CD4-positive, alpha-beta T cell treated with Interleukin-15 for 4 hours (primary cell): ENCODE measurements around the gene EFCAB10.

Experiments
- DNase-seq: peaks from one replicate; pipeline ENCODE4 v3.0.0-alpha.2; 2020; ENCODE audit warnings: low spot score

EFCAB10 gene

GRCh38 chr7:105596866-105597265 is 15.6 kb upstream of the EFCAB10 start:
- no peak for DNase-seq

DNA sequence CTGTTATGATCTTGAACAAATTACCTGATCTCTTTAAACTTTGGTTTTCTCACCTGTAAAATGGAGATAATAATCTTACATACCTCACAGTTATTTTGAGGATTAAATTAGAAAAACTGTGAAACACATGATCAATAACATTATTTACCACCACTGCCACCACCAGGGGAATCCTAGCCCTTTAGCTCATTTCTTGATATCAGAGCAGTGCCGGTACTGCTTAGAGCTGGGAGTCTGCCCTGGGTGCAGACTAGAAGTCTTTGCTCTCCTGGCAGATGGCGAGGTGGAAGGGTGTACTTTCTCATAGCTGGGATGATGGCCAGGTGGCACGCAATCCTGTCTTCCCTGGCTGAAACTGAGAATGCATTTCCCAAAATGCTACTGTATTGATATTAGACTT is 12.7 kb upstream of the EFCAB10 start:
- DNase-seq = no peak

- no peak for DNase-seq
Measured at GRCh38 chr7:105591522-105591921, 10.2 kb upstream of the EFCAB10 start.

DNA sequence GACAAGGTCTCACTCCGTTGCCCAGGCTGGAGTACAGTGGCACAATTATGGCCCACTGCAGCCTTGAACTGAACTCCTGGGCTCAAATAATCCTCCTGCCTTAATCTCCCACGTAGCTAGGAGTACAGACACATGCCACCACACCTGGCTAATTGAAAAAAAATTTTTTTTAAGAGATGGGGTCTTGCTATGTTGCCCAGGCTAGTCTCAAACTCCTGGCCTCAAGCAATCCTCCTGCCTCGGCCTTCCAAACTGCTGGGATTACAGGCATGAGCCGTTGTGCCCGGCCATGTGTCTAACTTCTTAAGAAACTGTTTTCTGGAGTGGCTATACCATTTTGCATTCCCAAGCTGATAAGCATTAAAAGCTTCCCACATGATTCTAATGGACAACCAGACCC is 9.5 kb upstream of the EFCAB10 start:
- no peak for DNase-seq

DNA sequence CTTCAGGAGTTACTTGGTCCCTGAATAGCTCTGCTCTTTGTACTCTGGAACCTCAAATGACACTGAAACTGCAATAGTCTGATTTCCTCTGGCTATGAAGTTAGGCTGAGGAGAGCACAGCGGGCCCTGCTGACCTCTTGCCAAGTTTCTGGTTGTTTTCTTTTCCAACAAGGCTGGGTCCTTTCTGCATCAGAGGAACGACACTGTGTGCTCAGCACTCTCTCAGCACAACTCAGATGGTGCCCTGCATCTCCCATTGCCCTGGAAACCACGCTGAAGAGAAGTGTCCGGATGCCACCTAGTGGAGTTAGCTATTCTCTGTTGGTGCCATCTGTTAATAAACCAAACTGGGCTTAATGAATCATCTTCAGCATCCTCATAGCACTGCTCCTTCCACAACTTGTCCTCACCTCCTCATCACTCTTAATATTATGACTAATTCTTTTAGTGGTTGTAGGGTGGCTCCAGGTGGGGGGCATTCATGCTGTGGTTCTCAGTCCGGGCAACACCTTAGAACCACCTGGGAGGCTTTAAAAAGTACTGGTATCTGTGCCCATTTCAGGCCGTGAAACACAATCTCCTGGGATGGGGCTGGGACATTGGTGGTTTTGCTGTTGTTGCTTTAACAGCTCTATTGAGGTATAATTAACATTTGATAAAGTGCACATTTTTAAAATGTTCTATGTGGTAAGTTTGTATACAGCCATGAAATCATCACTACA is 8.2 kb upstream of the EFCAB10 start:
- DNase-seq = peak; percentile 57

DNA sequence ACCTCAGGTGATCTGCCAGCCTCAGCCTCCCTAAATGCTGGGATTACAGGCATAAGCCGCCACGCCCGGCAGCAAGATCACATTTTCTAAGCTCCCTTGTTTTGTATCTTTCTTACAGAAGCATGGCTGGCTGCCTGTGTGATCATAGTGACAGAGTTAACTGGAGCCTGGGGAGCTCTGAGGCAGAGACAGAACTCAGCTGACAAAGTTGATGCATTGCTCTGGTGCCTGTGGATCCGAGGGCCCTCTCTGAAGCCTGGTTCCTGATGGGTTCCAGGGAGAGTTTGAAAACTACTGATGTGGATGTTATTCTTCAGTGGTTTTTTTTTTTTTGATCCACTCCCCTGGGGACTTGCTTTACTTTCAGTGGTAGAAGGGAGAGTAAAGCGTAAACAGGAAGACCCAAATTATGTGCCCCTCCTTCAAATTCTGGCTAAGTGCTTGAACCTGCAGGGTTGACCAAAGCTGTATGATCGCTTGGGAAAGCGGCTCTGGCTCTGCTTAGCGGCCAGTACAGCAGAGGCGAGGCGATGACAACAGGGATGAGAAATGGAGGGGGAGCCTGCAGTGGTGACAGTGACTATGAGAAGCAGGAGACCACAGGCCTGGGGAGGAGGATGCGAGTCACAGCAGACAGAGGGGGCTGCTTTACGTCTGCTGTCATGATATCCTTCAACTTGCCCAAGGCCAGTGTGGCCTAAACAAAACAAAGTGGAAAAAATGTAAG is 6.8 kb upstream of the EFCAB10 start:
- no peak for DNase-seq

GRCh38 chr7:105585850-105586500 is 4.7 kb upstream of the EFCAB10 start:
- DNase-seq = no peak

DNA sequence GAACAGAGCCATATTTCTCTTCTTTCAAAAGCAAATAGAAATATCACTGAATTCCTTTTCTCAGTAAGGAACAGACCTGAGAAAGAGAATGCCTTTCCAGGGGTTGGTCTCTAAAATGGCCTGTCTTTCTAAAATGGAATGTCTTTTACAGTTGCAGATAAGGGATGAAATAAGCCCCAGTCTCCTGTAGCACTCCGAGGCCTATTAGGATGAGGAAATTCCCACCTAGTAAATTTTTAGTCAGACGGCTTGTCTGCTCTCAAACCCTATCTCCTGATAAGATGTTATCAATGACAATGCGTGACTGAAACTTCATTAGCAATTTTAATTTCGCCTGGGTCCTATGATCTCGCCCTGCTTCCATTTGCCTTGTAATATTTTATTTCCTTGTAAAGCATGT is 2.9 kb upstream of the EFCAB10 start:
- DNase-seq = no peak

- no peak for DNase-seq
Measured at GRCh38 chr7:105583061-105583460, 1.8 kb upstream of the EFCAB10 start.

GRCh38 chr7:105580022-105580740 is 1.1 kb downstream of the EFCAB10 start:
- no peak for DNase-seq

GRCh38 chr7:105578496-105578895 is 2.8 kb downstream of the EFCAB10 start:
- no peak for DNase-seq

DNA sequence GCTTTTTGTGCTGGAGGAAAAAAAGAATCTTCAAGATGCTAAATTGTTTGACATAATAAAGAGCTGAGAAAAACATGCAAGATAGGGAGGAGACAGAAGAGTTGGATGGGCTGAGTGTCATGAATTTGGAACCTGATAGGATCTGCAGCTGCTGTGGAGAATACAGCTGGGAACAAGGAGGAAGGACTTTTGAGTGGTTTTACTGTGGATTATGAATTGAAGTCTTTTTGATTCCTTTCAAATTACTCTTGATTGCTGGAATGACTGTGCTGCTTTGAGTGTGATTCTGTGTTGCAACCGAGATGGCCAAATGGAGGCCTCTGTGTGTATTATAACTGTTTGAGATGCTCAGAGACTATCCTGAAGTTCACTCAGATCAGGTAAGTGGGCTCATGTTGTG is 4.0 kb downstream of the EFCAB10 start:
- DNase-seq = no peak

DNA sequence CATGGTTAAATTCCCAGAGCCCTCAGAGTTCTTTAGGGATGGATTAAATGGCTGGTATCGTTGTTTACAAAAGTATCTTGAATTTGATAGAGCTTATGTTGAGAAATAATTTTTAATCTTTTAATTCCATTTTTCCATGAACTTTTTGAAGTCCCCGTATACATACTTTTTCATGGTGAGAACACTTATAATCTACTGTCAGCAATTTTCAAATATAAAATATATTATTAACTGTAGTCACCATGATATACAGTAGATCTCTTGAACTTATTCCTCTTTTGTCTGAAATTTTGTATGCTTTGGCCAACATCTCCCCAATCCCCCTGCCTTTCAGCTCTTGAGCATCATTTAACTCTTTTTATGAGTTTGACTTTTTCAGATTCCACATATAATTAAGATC is 9.4 kb downstream of the EFCAB10 start:
- DNase-seq = no peak

- no peak for DNase-seq
Measured at GRCh38 chr7:105567821-105568220, 13.5 kb downstream of the EFCAB10 start.

DNA sequence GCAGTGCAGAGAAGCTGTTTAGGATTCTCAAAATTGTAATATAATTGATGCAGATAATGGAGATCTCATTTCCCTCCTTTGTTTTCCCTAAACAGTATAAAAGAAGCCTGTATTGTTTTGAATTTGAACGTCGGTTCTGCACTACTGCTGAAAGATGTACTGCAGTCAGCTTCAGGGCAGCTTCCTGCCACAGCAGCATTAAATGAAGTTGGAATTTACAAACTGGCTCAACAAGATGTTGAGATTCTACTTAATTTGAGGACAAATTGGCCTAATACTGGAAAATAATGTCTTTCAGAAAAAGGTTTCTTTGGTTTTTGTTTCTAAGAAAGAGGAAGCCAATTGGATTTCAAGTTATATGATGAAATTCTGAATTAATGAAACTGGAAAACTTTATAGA is 14.3 kb downstream of the EFCAB10 start:
- DNase-seq = no peak

DNA sequence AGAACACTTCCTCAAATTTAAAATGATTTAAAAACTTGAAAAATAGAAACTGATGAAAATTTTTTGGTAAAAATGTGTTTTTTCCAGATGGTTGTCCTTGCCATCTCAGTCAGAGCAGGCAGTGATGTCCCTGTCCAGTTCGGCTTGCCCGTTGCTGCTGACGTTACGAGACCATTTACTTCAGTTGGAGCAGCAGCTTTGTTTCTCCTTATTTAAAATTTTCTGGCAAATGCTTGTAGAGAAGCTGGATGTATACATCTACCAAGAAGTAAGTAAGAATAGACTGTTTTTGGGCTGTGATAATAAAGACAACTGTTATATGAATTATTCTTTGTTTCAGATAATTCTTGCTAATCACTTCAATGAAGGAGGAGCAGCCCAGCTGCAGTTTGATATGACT is 16.1 kb downstream of the EFCAB10 start:
- DNase-seq = no peak

GRCh38 chr7:105559926-105560325 is 21.4 kb downstream of the EFCAB10 start:
- no peak for DNase-seq

DNA sequence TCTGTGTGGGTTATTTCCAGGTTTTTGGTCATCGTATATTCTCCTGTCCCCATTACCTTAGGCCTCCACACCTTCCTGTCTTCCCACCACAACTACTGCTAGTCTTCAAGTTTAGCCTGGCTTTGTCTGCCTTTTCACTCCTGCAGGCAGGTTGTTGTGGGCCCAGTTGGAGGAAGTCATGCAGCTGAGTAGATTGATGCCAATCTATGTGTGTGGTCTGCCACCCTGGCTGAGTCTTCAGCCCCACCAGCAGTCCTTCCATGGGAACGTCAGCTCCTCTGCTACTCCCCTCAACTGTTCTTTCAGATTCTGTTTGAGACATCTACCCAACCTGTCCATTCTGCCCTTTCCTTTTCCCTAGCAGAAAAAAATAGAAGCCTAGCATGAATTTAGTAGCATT is 43.0 kb downstream of the EFCAB10 start:
- DNase-seq = no peak

DNA sequence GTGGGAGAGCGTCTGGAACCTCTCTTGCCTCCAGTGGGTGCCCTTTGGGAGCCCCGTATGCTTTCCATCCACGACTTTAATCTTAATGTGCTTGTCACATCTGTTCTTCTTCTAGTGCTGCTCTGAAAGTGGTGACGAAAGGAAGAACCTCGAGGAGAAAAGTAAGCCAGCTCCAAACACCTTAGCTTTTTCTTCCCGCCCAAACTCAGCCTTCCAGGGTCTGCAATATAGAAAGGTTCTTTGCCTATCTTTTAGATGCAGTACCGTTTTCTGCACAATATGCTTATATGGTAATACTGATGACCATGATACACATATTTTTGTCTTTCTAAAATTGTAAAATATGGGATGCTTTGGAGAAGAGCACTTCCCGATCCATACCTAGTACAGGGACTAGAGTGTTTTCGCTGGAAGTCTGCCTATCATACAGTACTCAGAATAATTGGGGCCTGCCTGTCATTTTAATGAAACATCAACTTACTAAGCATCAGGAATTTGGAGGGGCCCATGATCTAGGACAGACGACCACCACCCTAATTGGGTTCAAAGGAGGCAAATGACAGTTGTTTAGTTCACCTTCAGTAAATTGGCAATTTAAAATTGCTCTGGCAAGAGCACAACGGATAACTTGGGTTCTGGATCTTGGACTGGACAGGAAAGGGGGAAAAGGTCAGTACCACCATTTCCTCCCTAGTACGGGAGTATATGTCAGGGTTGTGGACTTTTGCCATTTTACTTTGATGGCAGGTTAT is 48.4 kb downstream of the EFCAB10 start:
- DNase-seq = no peak

DNA sequence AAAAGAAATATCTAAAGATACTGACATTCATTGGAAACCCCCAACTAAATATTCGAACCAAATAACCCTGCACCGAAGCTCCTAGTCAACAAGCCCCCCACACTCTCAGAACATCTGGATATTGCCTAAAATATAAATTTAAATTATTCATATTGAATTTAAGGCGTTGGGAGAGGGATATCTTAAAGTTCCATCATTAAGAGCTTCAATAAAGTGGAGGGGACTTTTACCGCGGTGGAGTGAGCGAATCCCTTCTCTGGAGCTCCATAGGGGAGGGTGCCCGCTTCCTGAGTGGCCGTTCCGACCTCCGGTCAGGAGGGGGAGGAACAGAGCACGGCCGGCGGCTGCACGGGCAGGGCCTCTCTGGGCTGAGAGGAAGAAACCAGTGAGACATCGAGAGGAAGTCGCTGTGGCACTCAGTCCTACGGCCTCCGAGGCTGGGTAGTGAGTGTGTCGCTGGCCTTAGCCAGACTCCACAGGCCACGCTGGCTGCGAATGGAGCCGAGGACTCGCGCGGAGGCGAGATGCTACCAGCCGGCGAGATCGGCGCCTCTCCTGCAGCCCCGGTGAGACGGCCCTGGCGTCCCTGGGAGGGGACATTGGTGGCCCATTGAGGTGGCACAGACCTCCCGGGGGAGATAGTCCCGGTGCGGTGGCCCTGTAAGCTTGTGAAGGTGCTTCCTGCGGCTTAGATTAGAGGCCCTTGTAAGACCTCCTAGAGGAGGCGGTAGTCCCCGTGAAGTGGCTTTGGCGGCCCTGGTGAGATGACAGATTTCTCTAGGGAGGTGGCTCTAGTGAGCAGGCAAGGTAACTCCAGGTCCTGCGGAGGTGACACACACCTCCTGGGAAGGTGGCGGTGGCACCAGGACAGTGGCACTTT is 49.3 kb downstream of the EFCAB10 start, which contains the start of gene RINT1:
RINT1 (plus strand) TSS at position 410 of the 880 bp plus-strand sequence; CDS start at position 525, 115 bp downstream.
- DNase-seq = peak; percentile 92

GRCh38 chr7:105530546-105530945 is 50.7 kb downstream of the EFCAB10 start:
- DNase-seq = no peak
